BJ (cell line): ENCODE data around the gene SLCO3A1. TPM values are rescaled to one million over a fixed set of nuclear protein-coding genes. Genes with fewer than 3 reads are reported as not detected.

Experiments
- CTCF ChIA-PET: fragments of 350-600 bp; formaldehyde crosslinking; extraction: SDS; loops from one replicate; lab custom pipeline; 2021; ENCODE audit warnings: antibody characterized with exemption, inconsistent platforms; lab: Yijun Ruan, JAX
- POLR2A ChIA-PET: fragments of 300-600 bp; sonication (Branson Sonifier 250); formaldehyde crosslinking; extraction: SDS; loops from one replicate; lab custom pipeline; 2021; ENCODE audit warnings: antibody characterized with exemption; lab: Charles Lee
- DNase-seq: peaks from one replicate; pipeline ENCODE4 v3.0.0-alpha.2; 2011; ENCODE audit warnings: low read depth
- H3K27me3 ChIP-seq: 2 replicates; pipeline ENCODE4 v1.6.0; 2011; ENCODE audit warnings: low read length; ENCODE audit not compliant: control insufficient read depth, insufficient read depth
- H3K36me3 ChIP-seq: 2 replicates; pipeline ENCODE4 v1.5.1; 2011; ENCODE audit warnings: low read length; ENCODE audit not compliant: control insufficient read depth, insufficient read depth
- H3K4me3 ChIP-seq: 2 replicates; pipeline ENCODE4 v1.5.1; 2011; ENCODE audit warnings: low read depth, mild to moderate bottlenecking, control low read depth, low read length
- CTCF ChIP-seq: IDR thresholded peaks from 2 replicates; pipeline ENCODE4 v1.5.1; 2011; ENCODE audit warnings: low read depth, mild to moderate bottlenecking, control low read depth, inconsistent platforms, low read length, moderate library complexity; ENCODE audit not compliant: insufficient read depth
- polyA plus RNA-seq: library from polyadenylated mRNA; depleted of rRNA; stranded (reverse); fragments of >200 nt; gene quantifications from 2 replicates; pipeline ENCODE4 v1.2.3, GENCODE V29; 2011

Gene SLCO3A1
- polyA plus RNA-seq, 1 experiment = 7.8 TPM

GRCh38 chr15:92159481-92159880 lies 306.0 kb downstream of the SLCO3A1 start:
- H3K4me3 ChIP-seq = no peak overlapping the region
- ChIA-PET CTCF (no interaction called here), POLR2A (no interaction called here)
- no peak for DNase-seq
- TF ChIP-seq CTCF = no peak
- H3K36me3 ChIP-seq = no peaks in the 10 kb centered on the region
- H3K27me3 ChIP-seq = no peaks in the 10 kb centered on the region

GRCh38 chr15:92159906-92160841 lies 306.7 kb downstream of the SLCO3A1 start:
- TF ChIP-seq CTCF = no peak
- DNase-seq = no peak
- ChIA-PET POLR2A (no interaction called here), CTCF (no interaction called here)
- Histone ChIP-seq H3K36me3 (no peaks in the 10 kb centered on the region), H3K27me3 (no peaks in the 10 kb centered on the region), H3K4me3 (no peak overlapping the region)

- no peaks in the 10 kb centered on the region for H3K27me3 ChIP-seq
- ChIA-PET CTCF (no interaction called here), POLR2A (no interaction called here)
- no peak for DNase-seq
- no peak overlapping the region for H3K4me3 ChIP-seq
- no peak for TF ChIP-seq CTCF
- H3K36me3 ChIP-seq = no peaks in the 10 kb centered on the region
These were observed 307.6 kb downstream of the SLCO3A1 start for GRCh38 chr15:92161039-92161670.

DNA sequence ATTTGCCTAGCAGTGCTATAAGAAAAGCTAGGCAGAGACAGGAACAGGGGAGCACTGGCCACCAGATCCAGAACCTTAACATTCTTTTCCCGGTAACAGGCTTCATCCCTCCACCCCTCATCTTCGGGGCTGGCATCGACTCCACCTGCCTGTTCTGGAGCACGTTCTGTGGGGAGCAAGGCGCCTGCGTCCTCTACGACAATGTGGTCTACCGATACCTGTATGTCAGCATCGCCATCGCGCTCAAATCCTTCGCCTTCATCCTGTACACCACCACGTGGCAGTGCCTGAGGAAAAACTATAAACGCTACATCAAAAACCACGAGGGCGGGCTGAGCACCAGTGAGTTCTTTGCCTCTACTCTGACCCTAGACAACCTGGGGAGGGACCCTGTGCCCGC lies 309.1 kb downstream of the SLCO3A1 start:
- H3K27me3 ChIP-seq = no peaks in the 10 kb centered on the region

More for the DNA sequence above, 309.1 kb downstream of the SLCO3A1 start:
- no peak for TF ChIP-seq CTCF
- no peak overlapping the region for H3K4me3 ChIP-seq
- ChIA-PET CTCF (no interaction called here), POLR2A (no interaction called here)
- H3K36me3 ChIP-seq = no peaks in the 10 kb centered on the region
- DNase-seq = no peak
